Bronchial epithelial cell (primary cell): Measurements from ENCODE around the gene CNTNAP2. TPM values are rescaled to one million over a fixed set of nuclear protein-coding genes. Genes with fewer than 3 reads are reported as not detected.

Experiments used
- DNase-seq: peaks from one replicate; pipeline ENCODE4 v3.0.0-alpha.2; 2010; ENCODE audit warnings: low read depth
- FAIRE-seq: peaks from 2 replicates; lab custom pipeline; 2011; peaks lifted over from hg19 to GRCh38; lab: Jason Lieb, UNC
- H3K27me3 ChIP-seq: 2 replicates; pipeline ENCODE4 v1.5.1; 2011; ENCODE audit warnings: low read length; ENCODE audit not compliant: control insufficient read depth, insufficient read depth
- H3K36me3 ChIP-seq: 2 replicates; pipeline ENCODE4 v1.5.1; 2011; ENCODE audit warnings: low read length; ENCODE audit not compliant: control insufficient read depth, insufficient read depth
- H3K4me3 ChIP-seq: 2 replicates; pipeline ENCODE4 v1.5.1; 2011; ENCODE audit warnings: mild to moderate bottlenecking, low read depth, low read length, control low read depth
- CTCF ChIP-seq: IDR thresholded peaks from 2 replicates; pipeline ENCODE4 v1.5.1; 2011; ENCODE audit warnings: mild to moderate bottlenecking, moderate library complexity, low read length, control low read depth, inconsistent platforms; ENCODE audit not compliant: insufficient read depth, severe bottlenecking
- total RNA-seq: library from RNA; depleted of rRNA; stranded (reverse); fragments of >200 nt; gene quantifications from 2 replicates; pipeline ENCODE4 v1.2.1, GENCODE V29; 2014

CNTNAP2 gene
- total RNA-seq, 1 donor from 2014 or later, result 0.26 TPM

GRCh38 chr7:147539685-147540084 lies 1423.1 kb downstream of the CNTNAP2 start:
- no peak overlapping the region for H3K4me3 ChIP-seq
- no peaks in the 10 kb centered on the region for H3K27me3 ChIP-seq
- H3K36me3 ChIP-seq, result no peaks in the 10 kb centered on the region
- FAIRE-seq (no peak), DNase-seq (no peak)
- no peak for TF ChIP-seq CTCF

GRCh38 chr7:147540743-147541142 lies 1424.1 kb downstream of the CNTNAP2 start:
- FAIRE-seq, result no peak
- no peaks in the 10 kb centered on the region for H3K36me3 ChIP-seq
- DNase-seq, result no peak
- no peak overlapping the region for H3K4me3 ChIP-seq
- TF ChIP-seq CTCF, result no peak
- no peaks in the 10 kb centered on the region for H3K27me3 ChIP-seq

- TF ChIP-seq CTCF, result no peak
- no peak for FAIRE-seq
- DNase-seq, result no peak
- H3K36me3 ChIP-seq, result no peaks in the 10 kb centered on the region
- H3K27me3 ChIP-seq, result no peaks in the 10 kb centered on the region
- no peak overlapping the region for H3K4me3 ChIP-seq
These were observed 1424.7 kb downstream of the CNTNAP2 start for GRCh38 chr7:147541261-147541660.

- H3K27me3 ChIP-seq, result no peaks in the 10 kb centered on the region
- no peak for FAIRE-seq
- peak; percentile 35 for DNase-seq
These were observed 1430.8 kb downstream of the CNTNAP2 start for GRCh38 chr7:147547252-147547897.

GRCh38 chr7:147556317-147556716 lies 1439.7 kb downstream of the CNTNAP2 start:
- H3K36me3 ChIP-seq, result no peaks in the 10 kb centered on the region
- TF ChIP-seq CTCF, result no peak
- DNase-seq (no peak), FAIRE-seq (no peak)
- H3K27me3 ChIP-seq, result no peaks in the 10 kb centered on the region
- no peak overlapping the region for H3K4me3 ChIP-seq

More at GRCh38 chr7:147547252-147547897, 1430.8 kb downstream of the CNTNAP2 start:
- no peaks in the 10 kb centered on the region for H3K36me3 ChIP-seq
- TF ChIP-seq CTCF, result peak; percentile 48
- no peak overlapping the region for H3K4me3 ChIP-seq

GRCh38 chr7:147563669-147564068 lies 1447.1 kb downstream of the CNTNAP2 start:
- H3K4me3 ChIP-seq, result no peak overlapping the region
- FAIRE-seq, result no peak
- no peak for TF ChIP-seq CTCF
- no peaks in the 10 kb centered on the region for H3K27me3 ChIP-seq
- DNase-seq, result no peak
- H3K36me3 ChIP-seq, result no peaks in the 10 kb centered on the region
